ENCODE data around the gene ANO10. TPM values are rescaled to one million over a fixed set of nuclear protein-coding genes. Genes with fewer than 3 reads are reported as not detected.

The ANO10 gene
- total and polyA plus RNA-seq, 2 donors (not counting 1 experiment from before 2014, with no cell fraction given), result 1.9 to 10.6 TPM

DNA sequence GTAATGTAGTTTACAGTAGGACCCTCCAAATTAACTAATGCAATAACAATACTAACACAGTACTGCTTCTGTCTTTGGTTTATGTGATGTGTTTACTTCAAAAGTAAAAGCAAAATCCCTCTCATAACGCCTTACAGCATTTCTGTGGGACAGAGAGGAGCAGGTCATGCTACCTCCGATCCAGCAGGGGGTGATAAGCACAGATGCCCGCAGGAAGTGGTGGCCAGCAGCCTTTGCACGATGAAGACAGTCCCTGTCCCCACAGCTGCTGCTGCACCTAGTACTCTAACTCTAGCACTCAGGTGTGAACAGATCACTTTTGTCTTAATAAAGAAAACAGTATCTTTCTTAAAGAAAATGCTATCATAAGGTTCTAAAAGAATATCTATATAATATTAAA, 38.3 kb downstream of the ANO10 start:
- peaks cover 0 to 3% (median 0%) of the 10 kb centered on the region in 3 donors for H3K9me3 ChIP-seq (ENCODE audit: control extremely low read depth in 1 of 3, control insufficient read depth in 2 of 3, insufficient read depth in 1 of 3, low read length in 2 of 3)
- H3K4me3 ChIP-seq (ENCODE audit: control extremely low read depth in 1 of 5, extremely low read depth in 1 of 5, insufficient read depth in 1 of 5, low read depth in 2 of 5, low read length in 4 of 5), result no peak overlapping the region
- ChIA-PET CTCF (no interaction called here), POLR2A (no interaction called here)
- no peak overlapping the region for H2AFZ ChIP-seq (ENCODE audit: insufficient read depth, low read depth, low read length, poor library complexity, severe bottlenecking)
- Mint-ChIP-seq H3K9me3 (ENCODE audit: insufficient read depth) (no peaks in the 10 kb centered on the region), H3K4me3 (no peak overlapping the region), H3K27me3 (no peaks in the 10 kb centered on the region), H3K27ac (no peak overlapping the region), H3K4me1 (peaks cover 2% of the 10 kb centered on the region)
- H4K20me1 ChIP-seq (ENCODE audit: control insufficient read depth, insufficient read depth, low read length, poor library complexity, severe bottlenecking), result no peaks in the 10 kb centered on the region
- no peak for ATAC-seq (ENCODE audit: low read depth)
- DNase-seq, result no peak
- H3K9ac ChIP-seq (ENCODE audit: low read length), result no peak overlapping the region
- no peak overlapping the region for H3K27ac ChIP-seq (ENCODE audit: low read length in 2 of 2)
- intact Hi-C loops (cut with micrococcal nuclease), result no loop called here
- no peak for TF ChIP-seq EZH2 (IDR thresholded peaks at IDR 0.05; ENCODE audit: borderline replicate concordance, insufficient read depth, low read depth, low read length, poor library complexity, severe bottlenecking)
- TF ChIP-seq, protein P1, sequence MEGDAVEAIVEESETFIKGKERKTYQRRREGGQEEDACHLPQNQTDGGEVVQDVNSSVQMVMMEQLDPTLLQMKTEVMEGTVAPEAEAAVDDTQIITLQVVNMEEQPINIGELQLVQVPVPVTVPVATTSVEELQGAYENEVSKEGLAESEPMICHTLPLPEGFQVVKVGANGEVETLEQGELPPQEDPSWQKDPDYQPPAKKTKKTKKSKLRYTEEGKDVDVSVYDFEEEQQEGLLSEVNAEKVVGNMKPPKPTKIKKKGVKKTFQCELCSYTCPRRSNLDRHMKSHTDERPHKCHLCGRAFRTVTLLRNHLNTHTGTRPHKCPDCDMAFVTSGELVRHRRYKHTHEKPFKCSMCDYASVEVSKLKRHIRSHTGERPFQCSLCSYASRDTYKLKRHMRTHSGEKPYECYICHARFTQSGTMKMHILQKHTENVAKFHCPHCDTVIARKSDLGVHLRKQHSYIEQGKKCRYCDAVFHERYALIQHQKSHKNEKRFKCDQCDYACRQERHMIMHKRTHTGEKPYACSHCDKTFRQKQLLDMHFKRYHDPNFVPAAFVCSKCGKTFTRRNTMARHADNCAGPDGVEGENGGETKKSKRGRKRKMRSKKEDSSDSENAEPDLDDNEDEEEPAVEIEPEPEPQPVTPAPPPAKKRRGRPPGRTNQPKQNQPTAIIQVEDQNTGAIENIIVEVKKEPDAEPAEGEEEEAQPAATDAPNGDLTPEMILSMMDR (IDR thresholded peaks at IDR 0.05), result no peak
- 96% methylated on average over 3 of the region's 4 CpGs for WGBS (ENCODE audit: insufficient coverage)
- H3K4me1 ChIP-seq (ENCODE audit: control insufficient read depth in 2 of 2, insufficient read depth in 2 of 2, low read length in 2 of 2), result no peaks in the 10 kb centered on the region
- no peak overlapping the region for H3K4me2 ChIP-seq (replicated peaks; ENCODE audit: low read depth, low read length, poor library complexity, severe bottlenecking)
- H3K79me2 ChIP-seq (ENCODE audit: control insufficient read depth, insufficient read depth, low read length), result no peaks in the 10 kb centered on the region
- H3K36me3 ChIP-seq (replicated peaks in 1 of 2; ENCODE audit: control extremely low read depth in 1 of 2, control insufficient read depth in 1 of 2, extremely low read depth in 1 of 2, insufficient read depth in 2 of 2, low read length in 1 of 2), result no peaks in the 10 kb centered on the region
- no peaks in the 10 kb centered on the region for H3K27me3 ChIP-seq (replicated peaks in 1 of 4; ENCODE audit: control extremely low read depth in 1 of 4, control insufficient read depth in 3 of 4, insufficient read depth in 4 of 4, low read length in 3 of 4)

DNA sequence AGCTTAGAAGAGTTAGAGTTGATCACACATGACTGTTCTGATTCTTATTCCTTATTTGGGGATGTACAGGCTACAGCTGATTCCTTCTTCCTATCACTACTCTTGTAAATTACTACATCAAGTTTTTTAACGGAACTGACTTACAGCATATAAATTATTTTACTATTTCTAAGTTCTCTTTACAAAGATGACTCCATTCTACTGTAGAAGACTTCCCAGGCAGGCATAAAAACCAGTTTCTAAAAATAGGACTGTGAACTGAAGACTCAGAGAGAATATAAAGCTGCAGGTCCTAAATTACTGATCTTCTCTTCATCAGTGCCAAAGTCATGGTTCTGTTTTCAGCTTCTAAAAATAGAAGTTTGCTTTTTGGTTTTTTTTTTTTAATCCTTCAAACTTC, 38.9 kb downstream of the ANO10 start:
- Histone ChIP-seq H3K79me2 (ENCODE audit: control insufficient read depth, insufficient read depth, low read length) (no peaks in the 10 kb centered on the region), H3K4me2 (replicated peaks; ENCODE audit: low read depth, low read length, poor library complexity, severe bottlenecking) (no peak overlapping the region), H3K27ac (ENCODE audit: low read length in 2 of 2) (no peak overlapping the region), H4K20me1 (ENCODE audit: control insufficient read depth, insufficient read depth, low read length, poor library complexity, severe bottlenecking) (no peaks in the 10 kb centered on the region), H3K36me3 (replicated peaks in 1 of 2; ENCODE audit: control extremely low read depth in 1 of 2, control insufficient read depth in 1 of 2, extremely low read depth in 1 of 2, insufficient read depth in 2 of 2, low read length in 1 of 2) (no peaks in the 10 kb centered on the region), H3K4me1 (ENCODE audit: control insufficient read depth in 2 of 2, insufficient read depth in 2 of 2, low read length in 2 of 2) (no peaks in the 10 kb centered on the region), H3K27me3 (replicated peaks in 1 of 4; ENCODE audit: control extremely low read depth in 1 of 4, control insufficient read depth in 3 of 4, insufficient read depth in 4 of 4, low read length in 3 of 4) (no peaks in the 10 kb centered on the region), H3K4me3 (ENCODE audit: control extremely low read depth in 1 of 5, extremely low read depth in 1 of 5, insufficient read depth in 1 of 5, low read depth in 2 of 5, low read length in 4 of 5) (no peak overlapping the region), H3K9me3 (ENCODE audit: control extremely low read depth in 1 of 3, control insufficient read depth in 2 of 3, insufficient read depth in 1 of 3, low read length in 2 of 3) (peaks cover 0 to 3% (median 0%) of the 10 kb centered on the region in 3 donors), H3K9ac (ENCODE audit: low read length) (no peak overlapping the region), H2AFZ (ENCODE audit: insufficient read depth, low read depth, low read length, poor library complexity, severe bottlenecking) (no peak overlapping the region)
- ChIA-PET CTCF (interaction anchor here (0.7 kb wide), 1 partner anchor 211 kb away, joined by 4 read pairs; no protein-coding TSS in a partner anchor), POLR2A (no interaction called here)
- intact Hi-C loops (cut with micrococcal nuclease), result no loop called here
- Mint-ChIP-seq H3K27ac (no peak overlapping the region), H3K9me3 (ENCODE audit: insufficient read depth) (no peaks in the 10 kb centered on the region), H3K27me3 (no peaks in the 10 kb centered on the region), H3K4me3 (no peak overlapping the region), H3K4me1 (peaks cover 2% of the 10 kb centered on the region)
- DNase-seq, result no peak
- TF ChIP-seq EZH2 (IDR thresholded peaks at IDR 0.05; ENCODE audit: borderline replicate concordance, insufficient read depth, low read depth, low read length, poor library complexity, severe bottlenecking), result no peak
- TF ChIP-seq, protein P1 (IDR thresholded peaks at IDR 0.05), result no peak
- ATAC-seq (ENCODE audit: low read depth), result no peak
- WGBS (ENCODE audit: insufficient coverage), result no CpG with 5 or more reads among the region's 1 CpG

Data from B cell (primary cell).